BJ (cell line): ENCODE measurements around the gene AIPL1. TPM values are rescaled to one million over a fixed set of nuclear protein-coding genes. Genes with fewer than 3 reads are reported as not detected.

Source experiments
- CTCF ChIA-PET: fragments of 350-600 bp; formaldehyde crosslinking; extraction: SDS; loops from one replicate; lab custom pipeline; 2021; ENCODE audit warnings: antibody characterized with exemption, inconsistent platforms; lab: Yijun Ruan, JAX
- POLR2A ChIA-PET: fragments of 300-600 bp; sonication (Branson Sonifier 250); formaldehyde crosslinking; extraction: SDS; loops from one replicate; lab custom pipeline; 2021; ENCODE audit warnings: antibody characterized with exemption; lab: Charles Lee
- DNase-seq: peaks from one replicate; pipeline ENCODE4 v3.0.0-alpha.2; 2011; ENCODE audit warnings: low read depth
- H3K27me3 ChIP-seq: 2 replicates; pipeline ENCODE4 v1.6.0; 2011; ENCODE audit warnings: low read length; ENCODE audit not compliant: control insufficient read depth, insufficient read depth
- H3K36me3 ChIP-seq: 2 replicates; pipeline ENCODE4 v1.5.1; 2011; ENCODE audit warnings: low read length; ENCODE audit not compliant: control insufficient read depth, insufficient read depth
- H3K4me3 ChIP-seq: 2 replicates; pipeline ENCODE4 v1.5.1; 2011; ENCODE audit warnings: low read depth, mild to moderate bottlenecking, control low read depth, low read length
- polyA plus RNA-seq: library from polyadenylated mRNA; depleted of rRNA; stranded (reverse); fragments of >200 nt; gene quantifications from 2 replicates; pipeline ENCODE4 v1.2.3, GENCODE V29; 2011; rRNA removed
- TF ChIP-seq, protein P1 (sequence below): IDR thresholded peaks from 2 replicates; pipeline ENCODE4 v1.5.1; 2011; ENCODE audit warnings: low read depth, mild to moderate bottlenecking, control low read depth, inconsistent platforms, low read length, moderate library complexity; ENCODE audit not compliant: insufficient read depth

AIPL1 gene
- polyA plus RNA-seq, 1 experiment, result not detected

DNA sequence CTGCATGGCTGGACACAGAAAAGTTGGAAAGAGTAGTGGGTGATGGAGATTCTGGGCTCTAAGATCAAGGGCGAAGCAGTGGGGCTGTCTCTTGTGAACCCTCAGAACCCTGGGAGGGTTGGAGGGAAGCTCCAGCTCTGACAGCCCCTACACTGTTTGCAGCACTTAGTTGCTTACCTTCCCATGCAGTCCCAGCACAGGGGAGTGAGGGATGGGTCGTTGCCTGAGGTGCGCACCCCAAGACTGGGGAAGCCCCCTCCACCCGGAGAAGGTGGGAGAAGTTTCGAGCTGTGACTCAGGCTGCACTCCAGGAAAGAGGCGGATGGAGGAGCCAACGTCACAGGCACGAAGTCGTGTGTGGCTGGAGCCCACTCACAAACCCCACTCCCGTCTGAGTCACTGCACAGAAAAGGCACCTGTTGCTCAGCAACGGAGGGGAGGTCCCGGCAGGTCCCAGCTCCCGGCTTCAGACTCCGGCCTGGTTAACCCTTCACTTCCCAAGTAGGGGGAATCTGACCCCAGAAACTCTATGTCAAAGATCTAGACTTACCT, 60.1 kb downstream of the AIPL1 start:
- Histone ChIP-seq H3K36me3 (no peaks in the 10 kb centered on the region), H3K27me3 (no peaks in the 10 kb centered on the region; the same call in 1 of the 2 replicates), H3K4me3 (no peak overlapping the region)
- POLR2A ChIA-PET, result no interaction called here
- DNase-seq, result no peak
- CTCF ChIA-PET, result no interaction called here
- TF ChIP-seq, protein P1, sequence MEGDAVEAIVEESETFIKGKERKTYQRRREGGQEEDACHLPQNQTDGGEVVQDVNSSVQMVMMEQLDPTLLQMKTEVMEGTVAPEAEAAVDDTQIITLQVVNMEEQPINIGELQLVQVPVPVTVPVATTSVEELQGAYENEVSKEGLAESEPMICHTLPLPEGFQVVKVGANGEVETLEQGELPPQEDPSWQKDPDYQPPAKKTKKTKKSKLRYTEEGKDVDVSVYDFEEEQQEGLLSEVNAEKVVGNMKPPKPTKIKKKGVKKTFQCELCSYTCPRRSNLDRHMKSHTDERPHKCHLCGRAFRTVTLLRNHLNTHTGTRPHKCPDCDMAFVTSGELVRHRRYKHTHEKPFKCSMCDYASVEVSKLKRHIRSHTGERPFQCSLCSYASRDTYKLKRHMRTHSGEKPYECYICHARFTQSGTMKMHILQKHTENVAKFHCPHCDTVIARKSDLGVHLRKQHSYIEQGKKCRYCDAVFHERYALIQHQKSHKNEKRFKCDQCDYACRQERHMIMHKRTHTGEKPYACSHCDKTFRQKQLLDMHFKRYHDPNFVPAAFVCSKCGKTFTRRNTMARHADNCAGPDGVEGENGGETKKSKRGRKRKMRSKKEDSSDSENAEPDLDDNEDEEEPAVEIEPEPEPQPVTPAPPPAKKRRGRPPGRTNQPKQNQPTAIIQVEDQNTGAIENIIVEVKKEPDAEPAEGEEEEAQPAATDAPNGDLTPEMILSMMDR, result no peak

DNA sequence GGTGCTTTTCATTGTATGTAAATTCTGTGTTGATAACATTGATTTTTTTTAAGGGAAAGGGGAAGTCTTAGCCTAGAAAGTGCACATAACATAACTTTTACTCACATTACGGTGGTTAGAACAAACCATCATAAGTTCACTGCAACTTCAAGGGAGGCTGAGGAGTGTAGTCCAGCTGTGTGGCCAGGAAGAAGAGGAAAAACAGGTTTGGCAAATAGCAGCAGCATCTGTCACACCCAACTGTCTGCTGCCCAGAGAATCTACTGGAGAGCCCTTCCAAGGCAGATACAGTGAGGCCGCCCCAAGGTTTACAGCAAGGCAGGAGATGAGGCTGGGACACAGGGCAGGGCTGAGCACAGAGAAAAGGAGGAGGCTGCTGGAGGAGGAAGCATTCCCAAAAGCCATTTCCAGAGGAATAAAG, 60.6 kb downstream of the AIPL1 start:
- ChIA-PET CTCF (no interaction called here), POLR2A (no interaction called here)
- no peak overlapping the region for H3K4me3 ChIP-seq
- TF ChIP-seq, protein P1, result no peak
- no peak for DNase-seq
- H3K36me3 ChIP-seq, result no peaks in the 10 kb centered on the region
- H3K27me3 ChIP-seq, result no peaks in the 10 kb centered on the region; the same call in 1 of the 2 replicates

Other genes starting within 250 kb of the AIPL1 start
- 27.0 and 54.5 TPM in 2 replicates for gene PIMREG, start 9.3 kb upstream of the AIPL1 start, polyA plus RNA-seq
- gene PITPNM3, start 121.4 kb upstream of the AIPL1 start, polyA plus RNA-seq, result 0.39 and 0.64 TPM in 2 replicates
- 5.4 and 7.9 TPM in 2 replicates for gene KIAA0753, start 205.6 kb upstream of the AIPL1 start, polyA plus RNA-seq
- gene TXNDC17, start 205.9 kb upstream of the AIPL1 start, polyA plus RNA-seq, result 213 TPM in 2 replicates
- gene MED31, start 216.5 kb upstream of the AIPL1 start, polyA plus RNA-seq, result 6.9 and 21.4 TPM in 2 replicates
- gene C17orf100, start 216.6 kb upstream of the AIPL1 start, polyA plus RNA-seq, result 2.4 and 2.7 TPM in 2 replicates